Liver (tissue), 9 donors: ENCODE data around the gene TOM1L2. TPM values are rescaled to one million over a fixed set of nuclear protein-coding genes. Genes with fewer than 3 reads are reported as not detected.

Experiments used
- DNase-seq: peaks from one replicate; pipeline ENCODE4 v3.0.0-alpha.2; 2017; ENCODE audit warnings: low spot score
- H3K27ac ChIP-seq, 2 donors: one replicate each; pipeline ENCODE4 v1.7.0; 2013; ENCODE audit warnings: inconsistent platforms in 2 of 2, low read length in 2 of 2, control low read depth in 1 of 2, low read depth in 1 of 2, mild to moderate bottlenecking in 1 of 2
- H3K27me3 ChIP-seq, 4 donors: one replicate each; pipeline versions ENCODE4 v1.6.1 to v1.7.0; 2013; ENCODE audit warnings: low read length in 3 of 4, inconsistent platforms in 1 of 4, mild to moderate bottlenecking in 1 of 4, moderate library complexity in 1 of 4; ENCODE audit not compliant: control insufficient read depth in 4 of 4, insufficient read depth in 4 of 4
- H3K36me3 ChIP-seq, 4 donors: one replicate each; pipeline versions ENCODE4 v1.6.1 to v1.7.0; 2013; ENCODE audit warnings: low read length in 3 of 4, mild to moderate bottlenecking in 3 of 4, low read depth in 1 of 4, moderate library complexity in 1 of 4; ENCODE audit not compliant: control insufficient read depth in 4 of 4, insufficient read depth in 3 of 4
- H3K4me1 ChIP-seq, 4 donors: one replicate each; pipeline versions ENCODE4 v1.6.1 to v1.7.0; 2013; ENCODE audit warnings: low read length in 3 of 4, mild to moderate bottlenecking in 3 of 4, moderate library complexity in 1 of 4; ENCODE audit not compliant: control insufficient read depth in 4 of 4, insufficient read depth in 4 of 4
- H3K4me3 ChIP-seq, 3 donors: one replicate each; pipeline versions ENCODE4 v1.6.1 to v1.7.0; 2013; ENCODE audit warnings: low read length in 3 of 3, control low read depth in 1 of 3, low read depth in 1 of 3, mild to moderate bottlenecking in 1 of 3
- H3K9ac ChIP-seq, 2 donors: one replicate each; pipeline ENCODE4 v1.7.0; 2013; ENCODE audit warnings: low read length in 2 of 2, mild to moderate bottlenecking in 2 of 2, moderate library complexity in 2 of 2, control low read depth in 1 of 2, low read depth in 1 of 2
- H3K9me3 ChIP-seq, 4 donors: one replicate each; pipeline versions ENCODE4 v1.6.1 to v1.7.0; 2013; ENCODE audit warnings: low read length in 3 of 4; ENCODE audit not compliant: control insufficient read depth in 4 of 4
- FOXA1 ChIP-seq: IDR thresholded peaks from 2 replicates; pipeline ENCODE4 v1.6.1; 2016; ENCODE audit warnings: antibody characterized with exemption
- HNF4A ChIP-seq, 2 donors: conservative IDR thresholded peaks; 2 replicates each; pipeline ENCODE4 v1.6.1; 2016; ENCODE audit warnings: antibody characterized with exemption in 2 of 2, mild to moderate bottlenecking in 2 of 2
- HNF4G ChIP-seq: IDR thresholded peaks from 2 replicates; pipeline ENCODE4 v1.6.1; 2016; ENCODE audit warnings: antibody characterized with exemption
- JUND ChIP-seq, 2 donors: IDR thresholded peaks; 2 replicates each; pipeline ENCODE4 v1.6.1; 2016; ENCODE audit warnings: antibody characterized with exemption in 2 of 2
- NR2F2 ChIP-seq: IDR thresholded peaks from 2 replicates; pipeline ENCODE4 v1.6.1; 2016; ENCODE audit warnings: antibody characterized with exemption
- RAD21 ChIP-seq, 2 donors: IDR thresholded peaks; 2 replicates each; pipeline ENCODE4 v1.6.1; 2016; ENCODE audit warnings: antibody characterized with exemption in 2 of 2, mild to moderate bottlenecking in 2 of 2
- SP1 ChIP-seq: IDR thresholded peaks from 2 replicates; pipeline ENCODE4 v1.6.1; 2018; ENCODE audit warnings: antibody characterized with exemption, mild to moderate bottlenecking
- TAF1 ChIP-seq: conservative IDR thresholded peaks from 2 replicates; pipeline ENCODE4 v1.6.1; 2016; ENCODE audit warnings: antibody characterized with exemption, mild to moderate bottlenecking
- YY1 ChIP-seq: IDR thresholded peaks from 2 replicates; pipeline ENCODE4 v1.6.1; 2016; ENCODE audit warnings: antibody characterized with exemption, mild to moderate bottlenecking
- WGBS: extraction: QIAGEN DNeasy Blood & Tissue Kit; methylation state at CpG from one replicate; pipeline ENCODE4 v1.1.7; 2013; 5-methylcytosine and 5-hydroxymethylcytosine counted together
- polyA plus RNA-seq, 2 donors: library from polyadenylated mRNA; stranded (reverse) in 1 of 2; unstranded in 1 of 2; fragments of 200-250 nt in 1 of 2; fragments of >200 nt in 1 of 2; fragmentation: Nextera tagmentation in 1 of 2; extraction: Ambion mirVana in 1 of 2; gene quantifications; one replicate each; pipeline versions ENCODE4 v1.2.1 to v1.2.3, GENCODE V29; 2013 to 2015
- total RNA-seq, 2 donors: library from RNA; depleted of rRNA; stranded (reverse); fragments of >200 nt; gene quantifications; one replicate each; pipeline ENCODE4 v1.2.3, GENCODE V29; 2014
- TF ChIP-seq, protein P1 (sequence below): IDR thresholded peaks from 2 replicates; pipeline ENCODE4 v1.6.1; 2016; ENCODE audit warnings: antibody characterized with exemption
- TF ChIP-seq, protein P2 (sequence below): IDR thresholded peaks from 2 replicates; pipeline ENCODE4 v1.6.1; 2016; ENCODE audit warnings: antibody characterized with exemption, mild to moderate bottlenecking
- TF ChIP-seq, protein P3 (sequence below): fragments of 150-350 bp; IDR thresholded peaks from 2 replicates; pipeline ENCODE4 v1.5.1; 2017; ENCODE audit warnings: improper control_type of control experiment, low read depth, low read length; ENCODE audit not compliant: missing input control
- TF ChIP-seq, protein P4 (sequence below): IDR thresholded peaks from 2 replicates; pipeline ENCODE4 v1.6.1; 2016; ENCODE audit warnings: antibody characterized with exemption
- TF ChIP-seq, protein P5 (sequence below): IDR thresholded peaks from 2 replicates; pipeline ENCODE4 v1.6.1; 2016; ENCODE audit warnings: antibody characterized with exemption
- donor health status: healthy.
- donor health status: healthy.
- donor health status: healthy.
- donor health status: healthy.
- donor health status: healthy.

TOM1L2 gene
- total and polyA plus RNA-seq, 4 donors = 5.0 to 24.0 (median 9.3) TPM

DNA sequence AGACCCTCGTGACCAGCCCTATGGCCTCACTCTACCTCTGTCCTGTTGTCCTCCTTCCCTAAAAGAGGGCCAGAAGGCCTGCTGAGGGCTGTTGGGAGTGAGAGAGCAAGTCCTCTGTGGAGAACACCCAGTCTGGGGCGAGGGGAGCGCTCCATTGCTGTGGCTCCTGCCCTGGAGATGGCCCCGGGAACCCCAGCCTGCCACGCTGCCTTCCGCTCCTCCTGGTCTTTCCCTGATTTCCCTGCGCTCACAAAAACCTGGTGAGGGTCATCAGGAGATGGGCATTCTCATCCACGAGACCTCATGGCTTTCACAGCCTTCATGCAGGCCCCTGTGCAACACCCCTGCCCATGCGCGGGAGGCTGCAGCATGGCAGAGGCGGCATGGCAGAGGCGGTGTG lies 21.7 kb upstream of the TOM1L2 start:
- TF ChIP-seq HNF4G = no peak
- TF ChIP-seq, protein P1, sequence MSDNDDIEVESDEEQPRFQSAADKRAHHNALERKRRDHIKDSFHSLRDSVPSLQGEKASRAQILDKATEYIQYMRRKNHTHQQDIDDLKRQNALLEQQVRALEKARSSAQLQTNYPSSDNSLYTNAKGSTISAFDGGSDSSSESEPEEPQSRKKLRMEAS = no peak
- no peak for TF ChIP-seq YY1
- no peak for TF ChIP-seq RAD21 (IDR thresholded peaks at IDR 0.05)
- TF ChIP-seq, protein P2, sequence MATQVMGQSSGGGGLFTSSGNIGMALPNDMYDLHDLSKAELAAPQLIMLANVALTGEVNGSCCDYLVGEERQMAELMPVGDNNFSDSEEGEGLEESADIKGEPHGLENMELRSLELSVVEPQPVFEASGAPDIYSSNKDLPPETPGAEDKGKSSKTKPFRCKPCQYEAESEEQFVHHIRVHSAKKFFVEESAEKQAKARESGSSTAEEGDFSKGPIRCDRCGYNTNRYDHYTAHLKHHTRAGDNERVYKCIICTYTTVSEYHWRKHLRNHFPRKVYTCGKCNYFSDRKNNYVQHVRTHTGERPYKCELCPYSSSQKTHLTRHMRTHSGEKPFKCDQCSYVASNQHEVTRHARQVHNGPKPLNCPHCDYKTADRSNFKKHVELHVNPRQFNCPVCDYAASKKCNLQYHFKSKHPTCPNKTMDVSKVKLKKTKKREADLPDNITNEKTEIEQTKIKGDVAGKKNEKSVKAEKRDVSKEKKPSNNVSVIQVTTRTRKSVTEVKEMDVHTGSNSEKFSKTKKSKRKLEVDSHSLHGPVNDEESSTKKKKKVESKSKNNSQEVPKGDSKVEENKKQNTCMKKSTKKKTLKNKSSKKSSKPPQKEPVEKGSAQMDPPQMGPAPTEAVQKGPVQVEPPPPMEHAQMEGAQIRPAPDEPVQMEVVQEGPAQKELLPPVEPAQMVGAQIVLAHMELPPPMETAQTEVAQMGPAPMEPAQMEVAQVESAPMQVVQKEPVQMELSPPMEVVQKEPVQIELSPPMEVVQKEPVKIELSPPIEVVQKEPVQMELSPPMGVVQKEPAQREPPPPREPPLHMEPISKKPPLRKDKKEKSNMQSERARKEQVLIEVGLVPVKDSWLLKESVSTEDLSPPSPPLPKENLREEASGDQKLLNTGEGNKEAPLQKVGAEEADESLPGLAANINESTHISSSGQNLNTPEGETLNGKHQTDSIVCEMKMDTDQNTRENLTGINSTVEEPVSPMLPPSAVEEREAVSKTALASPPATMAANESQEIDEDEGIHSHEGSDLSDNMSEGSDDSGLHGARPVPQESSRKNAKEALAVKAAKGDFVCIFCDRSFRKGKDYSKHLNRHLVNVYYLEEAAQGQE = no peak
- TF ChIP-seq HNF4A (conservative IDR thresholded peaks at IDR 0.05) = no peak
- TF ChIP-seq NR2F2 = no peak
- TF ChIP-seq TAF1 = no peak
- TF ChIP-seq, protein P3, sequence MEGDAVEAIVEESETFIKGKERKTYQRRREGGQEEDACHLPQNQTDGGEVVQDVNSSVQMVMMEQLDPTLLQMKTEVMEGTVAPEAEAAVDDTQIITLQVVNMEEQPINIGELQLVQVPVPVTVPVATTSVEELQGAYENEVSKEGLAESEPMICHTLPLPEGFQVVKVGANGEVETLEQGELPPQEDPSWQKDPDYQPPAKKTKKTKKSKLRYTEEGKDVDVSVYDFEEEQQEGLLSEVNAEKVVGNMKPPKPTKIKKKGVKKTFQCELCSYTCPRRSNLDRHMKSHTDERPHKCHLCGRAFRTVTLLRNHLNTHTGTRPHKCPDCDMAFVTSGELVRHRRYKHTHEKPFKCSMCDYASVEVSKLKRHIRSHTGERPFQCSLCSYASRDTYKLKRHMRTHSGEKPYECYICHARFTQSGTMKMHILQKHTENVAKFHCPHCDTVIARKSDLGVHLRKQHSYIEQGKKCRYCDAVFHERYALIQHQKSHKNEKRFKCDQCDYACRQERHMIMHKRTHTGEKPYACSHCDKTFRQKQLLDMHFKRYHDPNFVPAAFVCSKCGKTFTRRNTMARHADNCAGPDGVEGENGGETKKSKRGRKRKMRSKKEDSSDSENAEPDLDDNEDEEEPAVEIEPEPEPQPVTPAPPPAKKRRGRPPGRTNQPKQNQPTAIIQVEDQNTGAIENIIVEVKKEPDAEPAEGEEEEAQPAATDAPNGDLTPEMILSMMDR = no peak
- TF ChIP-seq, protein P4, sequence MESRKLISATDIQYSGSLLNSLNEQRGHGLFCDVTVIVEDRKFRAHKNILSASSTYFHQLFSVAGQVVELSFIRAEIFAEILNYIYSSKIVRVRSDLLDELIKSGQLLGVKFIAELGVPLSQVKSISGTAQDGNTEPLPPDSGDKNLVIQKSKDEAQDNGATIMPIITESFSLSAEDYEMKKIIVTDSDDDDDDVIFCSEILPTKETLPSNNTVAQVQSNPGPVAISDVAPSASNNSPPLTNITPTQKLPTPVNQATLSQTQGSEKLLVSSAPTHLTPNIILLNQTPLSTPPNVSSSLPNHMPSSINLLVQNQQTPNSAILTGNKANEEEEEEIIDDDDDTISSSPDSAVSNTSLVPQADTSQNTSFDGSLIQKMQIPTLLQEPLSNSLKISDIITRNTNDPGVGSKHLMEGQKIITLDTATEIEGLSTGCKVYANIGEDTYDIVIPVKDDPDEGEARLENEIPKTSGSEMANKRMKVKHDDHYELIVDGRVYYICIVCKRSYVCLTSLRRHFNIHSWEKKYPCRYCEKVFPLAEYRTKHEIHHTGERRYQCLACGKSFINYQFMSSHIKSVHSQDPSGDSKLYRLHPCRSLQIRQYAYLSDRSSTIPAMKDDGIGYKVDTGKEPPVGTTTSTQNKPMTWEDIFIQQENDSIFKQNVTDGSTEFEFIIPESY = no peak
- TF ChIP-seq FOXA1 = no peak
- TF ChIP-seq, protein P5, sequence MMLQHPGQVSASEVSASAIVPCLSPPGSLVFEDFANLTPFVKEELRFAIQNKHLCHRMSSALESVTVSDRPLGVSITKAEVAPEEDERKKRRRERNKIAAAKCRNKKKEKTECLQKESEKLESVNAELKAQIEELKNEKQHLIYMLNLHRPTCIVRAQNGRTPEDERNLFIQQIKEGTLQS = no peak
- no peak overlapping the region for H3K9ac ChIP-seq
- 97% methylated on average over 12 of the region's 12 CpGs for WGBS
- DNase-seq = no peak
- H3K36me3 ChIP-seq = no peaks in the 10 kb centered on the region
- no peaks in the 10 kb centered on the region for H3K9me3 ChIP-seq
- H3K4me1 ChIP-seq = no peaks in the 10 kb centered on the region
- H3K27ac ChIP-seq = no peak overlapping the region
- H3K27me3 ChIP-seq = no peaks in the 10 kb centered on the region
- no peak overlapping the region for H3K4me3 ChIP-seq

DNA sequence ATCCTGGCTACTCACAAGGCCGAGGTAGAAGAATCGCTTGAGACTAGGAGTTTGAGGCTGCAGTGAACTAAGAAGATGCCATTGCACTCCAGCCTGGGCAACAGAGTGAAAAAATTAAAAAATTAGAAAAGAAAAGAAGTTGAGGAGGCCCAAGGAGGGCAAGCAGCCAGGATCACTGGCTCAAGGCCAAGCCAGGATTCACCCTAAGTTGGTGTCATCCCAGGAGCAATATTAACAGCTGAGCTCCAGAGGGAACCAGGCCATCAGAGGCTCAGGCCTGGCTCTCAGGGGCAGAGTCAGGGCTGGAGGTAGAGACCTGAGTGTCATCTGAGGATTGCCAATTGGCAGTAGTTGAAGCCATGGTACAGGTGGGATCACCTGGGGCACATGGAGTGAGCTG lies 21.2 kb upstream of the TOM1L2 start:
- H3K9ac ChIP-seq = no peak overlapping the region
- H3K9me3 ChIP-seq = no peaks in the 10 kb centered on the region
- TF ChIP-seq HNF4A (conservative IDR thresholded peaks at IDR 0.05) (no peak), NR2F2 (no peak), RAD21 (IDR thresholded peaks at IDR 0.05) (no peak), SP1 (no peak), JUND (IDR thresholded peaks at IDR 0.05) (no peak)
- TF ChIP-seq, protein P2 = no peak
- TF ChIP-seq, protein P3 = no peak
- TF ChIP-seq, protein P4 = no peak
- H3K4me3 ChIP-seq = no peak overlapping the region
- no peak for DNase-seq
- no peaks in the 10 kb centered on the region for H3K27me3 ChIP-seq
- H3K4me1 ChIP-seq = no peaks in the 10 kb centered on the region
- no peaks in the 10 kb centered on the region for H3K36me3 ChIP-seq
- 95% methylated on average over 2 of the region's 2 CpGs for WGBS
- no peak overlapping the region for H3K27ac ChIP-seq
